H9 (cell line): Measurements from ENCODE around the gene RAB6A. TPM values are rescaled to one million over a fixed set of nuclear protein-coding genes. Genes with fewer than 3 reads are reported as not detected.

Source experiments
- DNase-seq: peaks from one replicate; pipeline ENCODE4 v3.0.0-alpha.2; 2017
- H2AFZ ChIP-seq: one replicate; pipeline ENCODE4 v1.6.1; 2013; ENCODE audit warnings: mild to moderate bottlenecking, low read length, control low read depth, moderate library complexity
- H2AK5ac ChIP-seq: 2 replicates; pipeline ENCODE4 v1.6.1; 2013; ENCODE audit warnings: low read length, control low read depth, mixed read lengths; ENCODE audit not compliant: insufficient read length
- H2BK120ac ChIP-seq: one replicate; pipeline ENCODE4 v1.6.1; 2013; ENCODE audit warnings: low read depth, mild to moderate bottlenecking, low read length, control low read depth, inconsistent platforms; ENCODE audit not compliant: poor library complexity, severe bottlenecking
- H2BK12ac ChIP-seq: 2 replicates; pipeline ENCODE4 v1.6.1; 2013; ENCODE audit warnings: low read length, control low read depth, mixed read lengths, low read depth; ENCODE audit not compliant: insufficient read length
- H2BK15ac ChIP-seq: 2 replicates; pipeline ENCODE4 v1.6.1; 2013; ENCODE audit warnings: low read depth, low read length, control low read depth
- H2BK20ac ChIP-seq: one replicate; pipeline ENCODE4 v1.6.1; 2013; ENCODE audit warnings: low read depth, mild to moderate bottlenecking, low read length, control low read depth, inconsistent platforms; ENCODE audit not compliant: poor library complexity, severe bottlenecking
- H2BK5ac ChIP-seq: 2 replicates; pipeline ENCODE4 v1.6.1; 2013; ENCODE audit warnings: low read length, control low read depth, mixed read lengths; ENCODE audit not compliant: insufficient read length
- H3K14ac ChIP-seq: 2 replicates; pipeline ENCODE4 v1.6.1; 2013; ENCODE audit warnings: low read length, control low read depth; ENCODE audit not compliant: insufficient read depth
- H3K18ac ChIP-seq: 2 replicates; pipeline ENCODE4 v1.6.1; 2013; ENCODE audit warnings: low read depth, mild to moderate bottlenecking, mixed read lengths, low read length, control low read depth; ENCODE audit not compliant: insufficient read length
- H3K23ac ChIP-seq: 2 replicates; pipeline ENCODE4 v1.6.1; 2013; ENCODE audit warnings: low read length, control low read depth, mixed read lengths, low read depth; ENCODE audit not compliant: insufficient read length
- H3K23me2 ChIP-seq: 2 replicates; pipeline ENCODE4 v1.6.1; 2013; ENCODE audit warnings: low read depth, mild to moderate bottlenecking, mixed read lengths, low read length, control low read depth; ENCODE audit not compliant: insufficient read length, poor library complexity, severe bottlenecking
- H3K27ac ChIP-seq: 2 replicates; pipeline ENCODE4 v1.5.1; 2013; ENCODE audit warnings: low read length, control low read depth, mixed read lengths, low read depth; ENCODE audit not compliant: insufficient read length
- H3K27me3 ChIP-seq: 2 replicates; pipeline ENCODE4 v1.6.1; 2013; ENCODE audit warnings: low read length, control low read depth, inconsistent platforms; ENCODE audit not compliant: insufficient read depth
- H3K4ac ChIP-seq: 2 replicates; pipeline ENCODE4 v1.6.1; 2013; ENCODE audit warnings: low read depth, mild to moderate bottlenecking, control low read depth, inconsistent platforms, low read length, moderate library complexity
- H3K4me1 ChIP-seq: 2 replicates; pipeline ENCODE4 v1.6.1; 2013; ENCODE audit warnings: low read length, control low read depth, inconsistent platforms; ENCODE audit not compliant: insufficient read depth
- H3K4me2 ChIP-seq: 2 replicates; pipeline ENCODE4 v1.6.1; 2013; ENCODE audit warnings: low read length, control low read depth, mixed read lengths; ENCODE audit not compliant: insufficient read length, insufficient read depth
- H3K56ac ChIP-seq: 2 replicates; pipeline ENCODE4 v1.6.1; 2013; ENCODE audit warnings: low read depth, mild to moderate bottlenecking, mixed read lengths, low read length, control low read depth; ENCODE audit not compliant: insufficient read length
- H3K79me1 ChIP-seq: 2 replicates; pipeline ENCODE4 v1.6.1; 2013; ENCODE audit warnings: low read depth, mild to moderate bottlenecking, moderate library complexity, low read length, control low read depth, inconsistent platforms; ENCODE audit not compliant: insufficient read depth, poor library complexity, severe bottlenecking
- H3K79me2 ChIP-seq: 2 replicates; pipeline ENCODE4 v1.6.1; 2013; ENCODE audit warnings: low read length, control low read depth, inconsistent platforms; ENCODE audit not compliant: insufficient read depth
- H3K9ac ChIP-seq: 2 replicates; pipeline ENCODE4 v1.6.1; 2013; ENCODE audit warnings: low read length, control low read depth, mixed read lengths; ENCODE audit not compliant: insufficient read length; ENCODE audit errors: extremely low read depth
- H3K9me3 ChIP-seq: one replicate; pipeline ENCODE4 v1.6.1; 2013; ENCODE audit warnings: low read depth, low read length, inconsistent platforms; ENCODE audit not compliant: control insufficient read depth
- H3T11ph ChIP-seq: one replicate; pipeline ENCODE4 v1.6.1; 2013; ENCODE audit warnings: mild to moderate bottlenecking, low read length, control low read depth, inconsistent platforms
- H4K20me1 ChIP-seq: one replicate; pipeline ENCODE4 v1.6.1; 2013; ENCODE audit not compliant: control insufficient read depth, insufficient read length, insufficient read depth
- H4K5ac ChIP-seq: 2 replicates; pipeline ENCODE4 v1.6.1; 2013; ENCODE audit warnings: low read depth, mild to moderate bottlenecking, mixed read lengths, low read length, control low read depth; ENCODE audit not compliant: insufficient read length
- H4K8ac ChIP-seq: replicated peaks from 2 replicates; pipeline ENCODE4 v1.6.1; 2013; ENCODE audit warnings: low read length, control low read depth, mixed read lengths, low read depth; ENCODE audit not compliant: insufficient read length
- H4K91ac ChIP-seq: 2 replicates; pipeline ENCODE4 v1.6.1; 2013; ENCODE audit warnings: low read depth, mild to moderate bottlenecking, moderate library complexity, mixed read lengths, low read length, control low read depth; ENCODE audit not compliant: insufficient read length
- H3K27ac Mint-ChIP-seq, 3 experiments: 2 replicates in 2 of 3; 3 replicates in 1 of 3; pipeline ENCODE4 v1.8.0; 2020 to 2021; ENCODE audit warnings: mixed read lengths in 3 of 3, mild to moderate bottlenecking in 1 of 3, moderate library complexity in 1 of 3
- H3K27me3 Mint-ChIP-seq: 2 replicates; pipeline ENCODE4 v1.8.0; 2021; ENCODE audit warnings: low read depth, mild to moderate bottlenecking, moderate library complexity, mixed read lengths
- H3K36me3 Mint-ChIP-seq, 3 experiments: 2 replicates in 2 of 3; 3 replicates in 1 of 3; pipeline ENCODE4 v1.8.0; 2020 to 2021; ENCODE audit warnings: low read depth in 3 of 3, mixed read lengths in 3 of 3; ENCODE audit not compliant: insufficient read depth in 1 of 3
- H3K4me1 Mint-ChIP-seq, 2 experiments: 2 replicates each; pipeline ENCODE4 v1.8.0; 2020; ENCODE audit warnings: mixed read lengths in 2 of 2
- H3K4me3 Mint-ChIP-seq, 2 experiments: 2 replicates in 1 of 2; 3 replicates in 1 of 2; pipeline ENCODE4 v1.8.0; 2020 to 2021; ENCODE audit warnings: mild to moderate bottlenecking in 2 of 2, mixed read lengths in 2 of 2, moderate library complexity in 1 of 2
- H3K9me3 Mint-ChIP-seq, 2 experiments: 2 replicates in 1 of 2; 3 replicates in 1 of 2; pipeline ENCODE4 v1.8.0; 2020; ENCODE audit warnings: mild to moderate bottlenecking in 2 of 2, mixed read lengths in 2 of 2, moderate library complexity in 1 of 2
- CTCF ChIP-seq: fragments of 200-600 bp; sonication (generic); conservative IDR thresholded peaks from 3 replicates; pipeline ENCODE4 v1.8.0; 2021; ENCODE audit warnings: antibody characterized with exemption, mild to moderate bottlenecking
- WGBS: extraction: QIAGEN DNeasy Blood & Tissue Kit; methylation state at CpG from one replicate; pipeline ENCODE4 v1.1.7; 2013; ENCODE audit warnings: missing lambda C conversion rate, low lambda C conversion rate, mixed read lengths; ENCODE audit not compliant: insufficient read length; ENCODE audit errors: extremely low coverage; 5-methylcytosine and 5-hydroxymethylcytosine counted together
- total RNA-seq: library from RNA; stranded (reverse); gene quantifications from 2 replicates; pipeline ENCODE4 v1.2.1, GENCODE V29; 2021

Gene RAB6A
- total RNA-seq, 1 experiment from 2014 or later: 72.8 TPM

GRCh38 chr11:73652046-73652730, 108.7 kb downstream of the RAB6A start:
- no CpG with 5 or more reads among the region's 8 CpGs for WGBS
- peak overlapping the region in 1 of 3 experiments; percentile 85; a peak in 1 of 7 replicates for H3K27ac Mint-ChIP-seq
- Histone ChIP-seq H4K20me1 (no peaks in the 10 kb centered on the region), H3K23me2 (peaks cover 5% of the 10 kb centered on the region), H2BK120ac (no peak overlapping the region), H2BK20ac (no peak overlapping the region), H3K9me3 (no peaks in the 10 kb centered on the region), H3K27me3 (no peaks in the 10 kb centered on the region), H2BK5ac (no peak overlapping the region), H2AFZ (no peak overlapping the region), H4K91ac (no peak overlapping the region), H3T11ph (no peak overlapping the region), H3K27ac (no peak overlapping the region), H3K79me2 (no peaks in the 10 kb centered on the region), H3K4me1 (peaks cover 7% of the 10 kb centered on the region; the same call in 1 of the 2 replicates), H3K18ac (peak overlapping the region; percentile 65), H3K23ac (no peak overlapping the region), H4K5ac (no peak overlapping the region), H2BK15ac (no peak overlapping the region), H4K8ac (no peak overlapping the region), H2AK5ac (no peak overlapping the region), H3K9ac (no peak overlapping the region), H3K56ac (no peak overlapping the region), H3K79me1 (no peaks in the 10 kb centered on the region), H2BK12ac (no peak overlapping the region), H3K4me2 (no peak overlapping the region), H3K14ac (peak overlapping the region; percentile 66), H3K4ac (no peak overlapping the region)
- H3K9me3 Mint-ChIP-seq: no peaks in the 10 kb centered on the region
- H3K36me3 Mint-ChIP-seq: peaks cover 0 to 17% (median 15%) of the 10 kb centered on the region in 3 experiments; a peak in 4 of 7 replicates
- H3K27me3 Mint-ChIP-seq: peaks cover 3% of the 10 kb centered on the region
- no peak overlapping the region for H3K4me3 Mint-ChIP-seq
- DNase-seq: no peak
- TF ChIP-seq CTCF: no peak
- peaks cover 37 to 43% of the 10 kb centered on the region in 2 experiments for H3K4me1 Mint-ChIP-seq
